Measurements from ENCODE around the gene RNF217. TPM values are rescaled to one million over a fixed set of nuclear protein-coding genes. Genes with fewer than 3 reads are reported as not detected.
"Not testable (repeated sequence)": the region's sequence is repeated elsewhere in the genome, so short reads cannot be mapped to it uniquely, and the experiment has no call there.

The RNF217 gene
- total RNA-seq, 3 donors from 2014 or later, result 0.60 to 1.2 (median 0.90) TPM

DNA sequence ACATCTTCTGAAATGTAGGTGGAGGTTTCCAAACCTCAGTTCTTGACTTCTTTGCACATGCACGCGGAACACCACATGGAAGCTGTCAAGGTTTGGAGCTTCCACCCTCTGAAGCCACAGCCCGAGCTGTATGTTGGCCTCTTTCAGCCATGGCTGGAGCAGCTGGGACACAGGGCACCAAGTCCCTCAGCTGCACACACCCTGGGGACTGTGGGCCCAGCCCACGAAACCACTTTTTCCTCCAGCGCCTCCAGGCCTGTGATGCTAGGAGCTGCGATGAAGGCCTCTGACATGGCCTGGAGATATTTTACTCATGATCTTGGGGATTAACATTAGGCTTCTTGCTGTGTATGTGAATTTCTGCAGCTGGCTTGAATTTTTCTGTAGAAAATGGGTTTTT is 68.7 kb downstream of the RNF217 start:
- ATAC-seq, result no peak
- H3K27me3 Mint-ChIP-seq (ENCODE audit: low read depth), result peaks cover 3% of the 10 kb centered on the region
- no peak for DNase-seq
- no peak overlapping the region for H3K4me3 Mint-ChIP-seq
- H3K4me1 Mint-ChIP-seq (ENCODE audit: low read depth), result no peaks in the 10 kb centered on the region
- no peaks in the 10 kb centered on the region for H3K36me3 Mint-ChIP-seq (ENCODE audit: insufficient read depth)
- H3K9me3 Mint-ChIP-seq, result no peaks in the 10 kb centered on the region

- DNase-seq, result no peak
- Mint-ChIP-seq H3K4me1 (ENCODE audit: low read depth) (no peaks in the 10 kb centered on the region), H3K27me3 (ENCODE audit: low read depth) (peaks cover 3% of the 10 kb centered on the region), H3K9me3 (no peaks in the 10 kb centered on the region), H3K36me3 (ENCODE audit: insufficient read depth) (no peaks in the 10 kb centered on the region), H3K4me3 (no peak overlapping the region)
- no peak for ATAC-seq
These were observed 69.1 kb downstream of the RNF217 start for GRCh38 chr6:125031385-125031784.

DNA sequence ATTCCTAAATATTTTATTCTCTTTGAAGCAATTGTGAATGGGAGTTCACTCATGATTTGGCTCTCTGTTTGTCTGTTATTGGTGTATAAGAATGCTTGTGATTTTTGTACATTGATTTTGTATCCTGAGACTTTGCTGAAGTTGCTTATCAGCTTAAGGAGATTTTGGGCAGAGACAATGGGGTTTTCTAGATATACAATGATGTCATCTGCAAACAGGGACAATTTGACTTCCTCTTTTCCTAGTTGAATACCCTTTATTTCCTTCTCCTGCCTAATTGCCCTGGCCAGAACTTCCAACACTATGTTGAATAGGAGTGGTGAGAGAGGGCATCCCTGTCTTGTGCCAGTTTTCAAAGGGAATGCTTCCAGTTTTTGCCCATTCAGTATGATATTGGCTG is 72.7 kb downstream of the RNF217 start:
- not testable (repeated sequence) for ATAC-seq; H3K4me1 Mint-ChIP-seq (ENCODE audit: low read depth); H3K9me3 Mint-ChIP-seq; H3K4me3 Mint-ChIP-seq; H3K27me3 Mint-ChIP-seq (ENCODE audit: low read depth); H3K36me3 Mint-ChIP-seq (ENCODE audit: insufficient read depth); DNase-seq

GRCh38 chr6:125036486-125036885 is 74.2 kb downstream of the RNF217 start:
- H3K4me1 Mint-ChIP-seq (ENCODE audit: low read depth); ATAC-seq; DNase-seq; H3K27me3 Mint-ChIP-seq (ENCODE audit: low read depth); H3K36me3 Mint-ChIP-seq (ENCODE audit: insufficient read depth); H3K9me3 Mint-ChIP-seq; H3K4me3 Mint-ChIP-seq: not testable (repeated sequence)

GRCh38 chr6:125037827-125038226 is 75.6 kb downstream of the RNF217 start:
- peaks cover 5% of the 10 kb centered on the region for H3K9me3 Mint-ChIP-seq
- no peak overlapping the region for H3K4me3 Mint-ChIP-seq
- peaks cover 3% of the 10 kb centered on the region for H3K27me3 Mint-ChIP-seq (ENCODE audit: low read depth)
- no peaks in the 10 kb centered on the region for H3K4me1 Mint-ChIP-seq (ENCODE audit: low read depth)
- no peak for DNase-seq
- ATAC-seq, result no peak
- H3K36me3 Mint-ChIP-seq (ENCODE audit: insufficient read depth), result no peaks in the 10 kb centered on the region

DNA sequence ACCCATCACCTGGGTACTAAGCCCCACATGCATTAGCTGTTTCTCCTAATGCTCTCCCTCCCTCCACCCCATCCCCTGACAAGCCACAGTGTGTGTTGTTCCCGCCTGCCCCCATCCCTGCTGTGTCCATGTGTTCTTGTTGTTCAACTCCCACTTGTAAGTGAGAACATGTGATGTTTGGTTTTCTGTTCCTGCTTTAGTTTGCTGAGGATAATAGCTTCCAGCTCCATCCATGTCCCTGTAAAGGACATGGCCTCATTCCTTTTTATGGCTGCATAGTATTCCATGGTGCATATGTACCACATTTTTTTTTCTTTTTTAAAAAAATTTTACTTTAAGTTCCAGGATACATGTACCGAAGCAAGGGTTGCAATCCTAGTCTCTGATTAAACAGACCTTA is 76.7 kb downstream of the RNF217 start:
- Mint-ChIP-seq H3K27me3 (ENCODE audit: low read depth) (peaks cover 3% of the 10 kb centered on the region), H3K9me3 (peaks cover 5% of the 10 kb centered on the region), H3K36me3 (ENCODE audit: insufficient read depth) (no peaks in the 10 kb centered on the region), H3K4me1 (ENCODE audit: low read depth) (no peaks in the 10 kb centered on the region), H3K4me3 (no peak overlapping the region)
- DNase-seq, result no peak
- ATAC-seq, result no peak

DNA sequence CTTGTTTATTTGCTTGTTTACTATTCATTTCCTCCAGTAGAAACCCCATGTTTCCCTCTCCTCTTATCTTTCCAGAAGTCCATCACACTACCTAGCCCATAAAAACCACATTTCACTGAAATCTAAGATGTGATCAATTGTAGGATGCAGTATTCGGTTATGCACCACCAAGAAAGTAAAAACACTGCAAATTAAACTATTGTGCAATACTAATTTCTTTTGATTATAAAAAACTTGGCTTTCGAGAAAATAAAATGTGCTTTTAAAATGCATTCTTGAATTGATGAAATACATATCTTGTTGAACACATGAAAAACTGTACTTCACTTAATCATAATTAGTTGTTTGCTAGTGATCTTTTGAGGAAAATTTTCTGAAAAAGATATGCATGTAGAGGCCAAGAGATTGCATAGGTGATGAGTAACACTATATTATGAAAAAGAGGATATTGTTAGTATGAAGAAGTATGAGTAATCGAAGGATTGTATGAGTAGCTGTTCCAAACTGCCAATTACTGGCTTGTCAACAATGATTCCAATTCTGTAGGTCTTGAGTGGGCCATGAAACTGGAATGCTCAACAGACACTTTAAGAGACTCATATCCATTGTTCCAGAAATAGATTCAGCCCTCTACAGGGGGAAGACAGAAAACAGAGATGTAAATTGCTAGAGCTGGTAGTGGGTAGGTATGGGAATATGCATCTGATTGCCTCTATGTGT is 79.7 kb downstream of the RNF217 start:
- no peak overlapping the region for H3K4me3 Mint-ChIP-seq
- H3K27me3 Mint-ChIP-seq (ENCODE audit: low read depth), result peaks cover 6% of the 10 kb centered on the region
- ATAC-seq, result no peak
- no peak for DNase-seq
- H3K36me3 Mint-ChIP-seq (ENCODE audit: insufficient read depth), result no peaks in the 10 kb centered on the region
- H3K4me1 Mint-ChIP-seq (ENCODE audit: low read depth), result no peaks in the 10 kb centered on the region
- H3K9me3 Mint-ChIP-seq, result peaks cover 5% of the 10 kb centered on the region

- no peak overlapping the region for H3K4me3 Mint-ChIP-seq
- no peaks in the 10 kb centered on the region for H3K36me3 Mint-ChIP-seq (ENCODE audit: insufficient read depth)
- no peak for ATAC-seq
- H3K27me3 Mint-ChIP-seq (ENCODE audit: low read depth), result peaks cover 3% of the 10 kb centered on the region
- DNase-seq, result no peak
- H3K4me1 Mint-ChIP-seq (ENCODE audit: low read depth), result no peaks in the 10 kb centered on the region
- H3K9me3 Mint-ChIP-seq, result no peaks in the 10 kb centered on the region
These were observed 81.8 kb downstream of the RNF217 start for GRCh38 chr6:125044066-125044465.

DNA sequence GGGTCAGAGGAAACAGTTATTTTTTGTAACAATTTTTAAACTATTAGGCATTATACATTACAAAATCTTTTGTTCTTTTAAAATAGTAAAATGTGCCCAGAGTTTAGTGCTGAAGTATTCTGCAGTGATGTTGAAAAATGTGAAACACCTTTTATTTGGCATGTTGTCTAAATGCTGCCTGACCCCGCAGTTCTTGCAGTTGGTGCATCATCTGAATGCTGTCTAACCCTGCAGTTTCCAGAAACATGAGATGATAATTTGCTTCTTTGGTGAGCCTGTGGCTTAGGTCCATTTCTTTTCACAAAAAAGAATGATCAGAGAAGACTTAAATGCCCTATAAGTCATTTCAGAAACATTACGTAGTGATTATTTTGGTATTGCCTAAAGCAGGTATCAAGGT is 82.4 kb downstream of the RNF217 start:
- no peak for ATAC-seq

DNA sequence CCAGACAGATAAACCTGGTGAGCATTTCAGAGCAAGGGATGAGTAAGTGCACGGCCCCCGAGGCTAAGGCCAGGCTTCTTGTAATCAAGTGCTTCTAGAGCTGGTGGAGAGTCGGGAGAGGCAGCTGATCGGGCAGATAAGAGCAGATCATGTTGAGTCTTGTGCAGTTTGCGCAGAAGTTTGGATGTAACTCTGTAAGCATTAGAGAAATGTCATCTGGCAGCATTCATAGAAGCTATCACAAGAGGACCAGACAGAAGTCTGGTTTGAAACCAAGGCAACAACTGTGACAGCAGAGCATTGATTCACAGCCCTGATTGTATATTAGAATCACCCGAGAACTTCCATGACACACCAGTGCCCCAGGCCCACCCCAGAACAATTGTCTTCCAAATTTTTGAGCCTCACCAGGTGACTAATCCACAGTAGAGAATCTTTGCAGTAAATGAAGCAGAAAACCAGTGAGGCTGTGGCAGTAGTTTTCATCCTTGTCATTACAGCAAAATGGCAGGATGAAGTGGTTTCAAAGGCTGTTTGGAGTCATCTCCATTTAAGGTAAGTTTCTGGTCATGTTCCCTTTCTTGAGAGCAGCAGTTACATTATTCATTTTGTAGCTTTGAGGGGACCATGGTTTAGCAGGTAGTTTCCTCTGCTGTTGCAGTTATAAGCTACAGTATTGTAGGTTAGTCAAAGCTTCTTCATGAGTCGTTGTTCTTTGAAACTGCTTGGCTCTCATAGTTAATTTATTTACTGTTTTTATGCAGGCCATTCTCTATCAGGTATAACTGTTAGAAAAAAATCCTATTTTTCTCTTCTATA is 84.1 kb downstream of the RNF217 start:
- ATAC-seq, result no peak
- Mint-ChIP-seq H3K27me3 (ENCODE audit: low read depth) (peaks cover 3% of the 10 kb centered on the region), H3K9me3 (no peaks in the 10 kb centered on the region), H3K4me3 (no peak overlapping the region), H3K4me1 (ENCODE audit: low read depth) (no peaks in the 10 kb centered on the region), H3K36me3 (ENCODE audit: insufficient read depth) (no peaks in the 10 kb centered on the region)
- DNase-seq, result no peak

More for the DNA sequence above, 82.4 kb downstream of the RNF217 start:
- H3K4me1 Mint-ChIP-seq (ENCODE audit: low read depth), result no peaks in the 10 kb centered on the region
- DNase-seq, result no peak
- no peaks in the 10 kb centered on the region for H3K36me3 Mint-ChIP-seq (ENCODE audit: insufficient read depth)
- H3K4me3 Mint-ChIP-seq, result no peak overlapping the region
- no peaks in the 10 kb centered on the region for H3K9me3 Mint-ChIP-seq
- H3K27me3 Mint-ChIP-seq (ENCODE audit: low read depth), result peaks cover 3% of the 10 kb centered on the region

- Mint-ChIP-seq H3K36me3 (ENCODE audit: insufficient read depth) (no peaks in the 10 kb centered on the region), H3K9me3 (no peaks in the 10 kb centered on the region), H3K4me3 (no peak overlapping the region), H3K27me3 (ENCODE audit: low read depth) (peaks cover 3% of the 10 kb centered on the region), H3K4me1 (ENCODE audit: low read depth) (no peaks in the 10 kb centered on the region)
- ATAC-seq (no peak), DNase-seq (no peak)
These were observed 86.0 kb downstream of the RNF217 start for GRCh38 chr6:125048274-125048673.

DNA sequence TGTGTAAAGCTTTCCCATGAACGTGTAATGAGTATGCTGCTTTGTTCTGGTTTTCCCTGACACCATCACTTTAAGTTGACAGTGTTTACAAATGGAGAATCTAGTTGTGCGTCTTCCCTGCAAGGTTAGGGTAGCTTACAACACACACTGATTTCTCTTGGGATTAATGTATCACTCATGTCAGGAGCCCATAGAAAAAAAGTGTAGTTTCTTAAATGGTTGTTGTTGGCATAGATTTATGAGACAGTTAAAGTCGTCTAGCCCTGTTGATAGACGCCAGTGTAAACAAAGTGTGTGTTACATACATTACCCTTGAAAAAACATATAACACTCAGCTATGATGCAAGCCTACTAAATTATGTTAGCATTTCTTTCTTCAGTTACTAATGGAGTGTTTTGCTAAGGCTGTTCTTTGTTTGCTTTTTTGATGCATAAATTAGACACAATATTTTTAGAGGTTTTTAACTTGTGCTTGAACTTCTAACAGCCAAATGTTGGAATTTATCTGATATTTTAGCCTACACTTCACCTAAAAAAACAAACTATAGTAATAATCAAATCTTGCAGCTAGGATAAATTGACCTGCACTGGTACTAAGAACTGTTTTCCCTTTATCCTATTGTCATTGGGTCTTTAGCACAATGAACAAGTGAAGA is 88.6 kb downstream of the RNF217 start:
- H3K9me3 Mint-ChIP-seq, result no peaks in the 10 kb centered on the region
- H3K4me1 Mint-ChIP-seq (ENCODE audit: low read depth), result no peaks in the 10 kb centered on the region
- H3K4me3 Mint-ChIP-seq, result no peak overlapping the region
- ATAC-seq (no peak), DNase-seq (no peak)
- H3K27me3 Mint-ChIP-seq (ENCODE audit: low read depth), result peaks cover 2% of the 10 kb centered on the region
- H3K36me3 Mint-ChIP-seq (ENCODE audit: insufficient read depth), result no peaks in the 10 kb centered on the region

DNA sequence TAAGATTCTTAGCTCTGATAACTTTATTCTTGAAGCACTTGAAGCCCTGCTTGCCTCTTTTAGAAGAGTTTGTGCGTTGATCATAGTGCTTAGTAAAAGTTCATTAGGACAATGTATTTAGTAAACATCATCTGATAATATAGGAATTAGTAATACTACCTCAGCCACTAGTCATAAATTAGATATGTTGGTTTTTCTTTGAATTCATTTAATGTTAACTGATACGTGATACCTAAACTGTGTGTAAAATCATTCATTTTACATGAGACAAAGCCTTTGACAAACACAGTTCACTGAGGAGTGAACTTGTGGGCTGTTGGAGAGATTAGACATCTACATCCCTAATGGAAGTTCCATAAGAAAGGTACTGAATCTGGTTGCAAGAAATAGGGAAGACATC is 91.6 kb downstream of the RNF217 start:
- H3K36me3 Mint-ChIP-seq (ENCODE audit: insufficient read depth), result no peaks in the 10 kb centered on the region
- H3K4me3 Mint-ChIP-seq, result no peak overlapping the region
- H3K4me1 Mint-ChIP-seq (ENCODE audit: low read depth), result no peaks in the 10 kb centered on the region
- ATAC-seq (no peak), DNase-seq (no peak)
- no peaks in the 10 kb centered on the region for H3K27me3 Mint-ChIP-seq (ENCODE audit: low read depth)
- H3K9me3 Mint-ChIP-seq, result no peaks in the 10 kb centered on the region

- H3K36me3 Mint-ChIP-seq (ENCODE audit: insufficient read depth), result no peaks in the 10 kb centered on the region
These were observed 92.1 kb downstream of the RNF217 start for GRCh38 chr6:125054331-125054730.

More at GRCh38 chr6:125054331-125054730, 92.1 kb downstream of the RNF217 start:
- no peak for DNase-seq
- no peak for ATAC-seq
- H3K4me3 Mint-ChIP-seq, result no peak overlapping the region
- no peaks in the 10 kb centered on the region for H3K9me3 Mint-ChIP-seq
- H3K27me3 Mint-ChIP-seq (ENCODE audit: low read depth), result no peaks in the 10 kb centered on the region
- H3K4me1 Mint-ChIP-seq (ENCODE audit: low read depth), result no peaks in the 10 kb centered on the region

All from activated T-cell treated with anti-CD3 and anti-CD28 coated beads, Interleukin-2, amount 50 U/mL, for 4 hours (primary cell).